Smooth muscle cell (in vitro differentiated cells): ENCODE results near the gene TNFAIP8. TPM values are rescaled to one million over a fixed set of nuclear protein-coding genes. Genes with fewer than 3 reads are reported as not detected.

Experiments
- DNase-seq: peaks from one replicate; lab custom pipeline; 2025; ENCODE audit not compliant: unreplicated experiment; lab: John Stamatoyannopoulos, UW
- H2AFZ ChIP-seq: fragments of 200-600 bp; sonication (generic); 2 replicates; pipeline ENCODE4 v1.6.0; 2016; ENCODE audit warnings: antibody characterized with exemption, low read depth, mild to moderate bottlenecking
- H3F3A ChIP-seq: fragments of 200-600 bp; sonication (generic); 2 replicates; pipeline ENCODE4 v1.6.0; 2017; ENCODE audit warnings: antibody characterized with exemption, low read depth
- H3K27ac ChIP-seq: fragments of 200-600 bp; sonication (generic); 2 replicates; pipeline ENCODE4 v1.5.1; 2016; ENCODE audit warnings: low read depth, mild to moderate bottlenecking
- H3K27me3 ChIP-seq: fragments of 200-600 bp; sonication (generic); 2 replicates; pipeline ENCODE4 v1.6.1; 2016; ENCODE audit warnings: low read depth, mild to moderate bottlenecking
- H3K36me3 ChIP-seq: fragments of 200-600 bp; sonication (generic); 2 replicates; pipeline ENCODE4 v1.5.1; 2016; ENCODE audit warnings: low read depth
- H3K4me1 ChIP-seq: fragments of 200-600 bp; sonication (generic); 2 replicates; pipeline ENCODE4 v1.5.1; 2016; ENCODE audit warnings: low read depth
- H3K4me2 ChIP-seq: fragments of 200-600 bp; sonication (generic); 2 replicates; pipeline ENCODE4 v1.6.0; 2016; ENCODE audit warnings: mild to moderate bottlenecking
- H3K4me3 ChIP-seq: fragments of 200-600 bp; sonication (generic); 2 replicates; pipeline ENCODE4 v1.5.1; 2016; ENCODE audit warnings: mild to moderate bottlenecking
- H3K79me2 ChIP-seq: fragments of 200-600 bp; sonication (generic); 2 replicates; pipeline ENCODE4 v1.6.0; 2016; ENCODE audit warnings: low read depth, mild to moderate bottlenecking
- H3K9ac ChIP-seq: fragments of 200-600 bp; sonication (generic); 2 replicates; pipeline ENCODE4 v1.6.0; 2016; ENCODE audit warnings: low read depth
- H3K9me3 ChIP-seq: fragments of 200-600 bp; sonication (generic); replicated peaks from 2 replicates; pipeline ENCODE4 v1.5.1; 2016; ENCODE audit warnings: low read depth
- H4K20me1 ChIP-seq: fragments of 200-600 bp; sonication (generic); 2 replicates; pipeline ENCODE4 v1.6.0; 2016; ENCODE audit warnings: low read depth
- WGBS: methylation state at CpG from one replicate; pipeline ENCODE4 v1.1.7; 2016; ENCODE audit warnings: low lambda C conversion rate; 5-methylcytosine and 5-hydroxymethylcytosine counted together
- polyA plus RNA-seq: library from polyadenylated mRNA; unstranded; fragments of >200 nt; fragmentation: Nextera tagmentation; extraction: Ambion mirVana; gene quantifications from 2 replicates; pipeline ENCODE4 v1.2.1, GENCODE V29; 2016
- total RNA-seq: library from RNA; depleted of rRNA; stranded (reverse); fragments of >200 nt; gene quantifications from 2 replicates; pipeline ENCODE4 v1.2.3, GENCODE V29; 2014
- TF ChIP-seq, protein P1 (sequence below): fragments of 200-600 bp; sonication (generic); IDR thresholded peaks from 2 replicates; pipeline ENCODE4 v1.5.1; 2017; ENCODE audit warnings: borderline replicate concordance, mild to moderate bottlenecking, antibody characterized with exemption; ENCODE audit not compliant: insufficient read depth, poor library complexity, severe bottlenecking

TNFAIP8 gene
- total and polyA plus RNA-seq, 2 experiments from 2014 or later: 15.7 to 81.2 TPM

DNA sequence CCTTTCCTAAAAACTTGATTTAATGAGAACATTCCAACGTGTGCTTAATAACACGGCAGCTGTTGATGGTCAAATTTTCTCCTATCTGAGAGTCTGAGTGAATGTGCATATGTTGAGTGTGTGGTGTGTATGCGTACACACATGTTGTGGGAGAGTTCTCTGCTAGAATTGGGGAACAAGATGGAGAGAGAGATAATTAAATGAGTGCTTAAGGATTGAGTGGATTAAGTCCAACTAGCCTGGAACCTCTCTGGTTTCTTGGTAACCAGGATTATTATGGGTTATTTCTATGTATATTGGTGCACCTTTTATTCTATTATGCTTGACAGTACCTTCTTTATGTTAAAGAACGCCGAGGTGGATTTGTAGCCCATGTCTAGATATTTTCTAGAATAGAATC is 36.4 kb upstream of the TNFAIP8 start:
- H3K9me3 ChIP-seq: no peaks in the 10 kb centered on the region
- no peak overlapping the region for H2AFZ ChIP-seq
- no peaks in the 10 kb centered on the region for H3K36me3 ChIP-seq
- no peak overlapping the region for H3K27ac ChIP-seq
- peaks cover 20% of the 10 kb centered on the region for H3K4me1 ChIP-seq
- no peaks in the 10 kb centered on the region for H3K27me3 ChIP-seq
- TF ChIP-seq, protein P1, sequence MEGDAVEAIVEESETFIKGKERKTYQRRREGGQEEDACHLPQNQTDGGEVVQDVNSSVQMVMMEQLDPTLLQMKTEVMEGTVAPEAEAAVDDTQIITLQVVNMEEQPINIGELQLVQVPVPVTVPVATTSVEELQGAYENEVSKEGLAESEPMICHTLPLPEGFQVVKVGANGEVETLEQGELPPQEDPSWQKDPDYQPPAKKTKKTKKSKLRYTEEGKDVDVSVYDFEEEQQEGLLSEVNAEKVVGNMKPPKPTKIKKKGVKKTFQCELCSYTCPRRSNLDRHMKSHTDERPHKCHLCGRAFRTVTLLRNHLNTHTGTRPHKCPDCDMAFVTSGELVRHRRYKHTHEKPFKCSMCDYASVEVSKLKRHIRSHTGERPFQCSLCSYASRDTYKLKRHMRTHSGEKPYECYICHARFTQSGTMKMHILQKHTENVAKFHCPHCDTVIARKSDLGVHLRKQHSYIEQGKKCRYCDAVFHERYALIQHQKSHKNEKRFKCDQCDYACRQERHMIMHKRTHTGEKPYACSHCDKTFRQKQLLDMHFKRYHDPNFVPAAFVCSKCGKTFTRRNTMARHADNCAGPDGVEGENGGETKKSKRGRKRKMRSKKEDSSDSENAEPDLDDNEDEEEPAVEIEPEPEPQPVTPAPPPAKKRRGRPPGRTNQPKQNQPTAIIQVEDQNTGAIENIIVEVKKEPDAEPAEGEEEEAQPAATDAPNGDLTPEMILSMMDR: no peak
- H3K9ac ChIP-seq: no peak overlapping the region
- DNase-seq: no peak
- H3K4me3 ChIP-seq: no peak overlapping the region
- peaks cover 14% of the 10 kb centered on the region for H3F3A ChIP-seq
- WGBS: 97% methylated on average over 5 of the region's 5 CpGs
- H3K79me2 ChIP-seq: peaks cover 69% of the 10 kb centered on the region
- no peak overlapping the region for H3K4me2 ChIP-seq
- no peaks in the 10 kb centered on the region for H4K20me1 ChIP-seq

DNA sequence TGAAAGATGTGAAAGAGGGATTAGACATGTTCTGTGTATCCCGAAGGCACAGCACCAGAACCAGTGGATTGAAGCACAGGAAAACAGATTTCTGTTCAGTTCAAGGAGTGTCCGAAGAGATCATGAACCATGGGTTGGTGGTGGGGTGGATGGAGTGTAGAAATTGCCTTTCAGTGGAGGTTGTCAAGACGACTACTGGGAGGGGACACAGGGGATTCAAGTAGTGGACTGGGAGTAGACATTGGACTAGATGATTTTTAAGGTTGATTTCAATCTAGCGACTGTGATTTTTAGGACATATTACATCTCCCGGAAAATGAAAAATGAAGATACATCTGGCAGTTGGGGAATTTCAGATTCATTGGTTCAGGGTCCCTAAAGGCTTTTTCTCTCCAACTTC is 35.9 kb upstream of the TNFAIP8 start:
- H3K4me1 ChIP-seq: peaks cover 25% of the 10 kb centered on the region
- 95% methylated on average over 5 of the region's 5 CpGs for WGBS
- TF ChIP-seq, protein P1: no peak

DNA sequence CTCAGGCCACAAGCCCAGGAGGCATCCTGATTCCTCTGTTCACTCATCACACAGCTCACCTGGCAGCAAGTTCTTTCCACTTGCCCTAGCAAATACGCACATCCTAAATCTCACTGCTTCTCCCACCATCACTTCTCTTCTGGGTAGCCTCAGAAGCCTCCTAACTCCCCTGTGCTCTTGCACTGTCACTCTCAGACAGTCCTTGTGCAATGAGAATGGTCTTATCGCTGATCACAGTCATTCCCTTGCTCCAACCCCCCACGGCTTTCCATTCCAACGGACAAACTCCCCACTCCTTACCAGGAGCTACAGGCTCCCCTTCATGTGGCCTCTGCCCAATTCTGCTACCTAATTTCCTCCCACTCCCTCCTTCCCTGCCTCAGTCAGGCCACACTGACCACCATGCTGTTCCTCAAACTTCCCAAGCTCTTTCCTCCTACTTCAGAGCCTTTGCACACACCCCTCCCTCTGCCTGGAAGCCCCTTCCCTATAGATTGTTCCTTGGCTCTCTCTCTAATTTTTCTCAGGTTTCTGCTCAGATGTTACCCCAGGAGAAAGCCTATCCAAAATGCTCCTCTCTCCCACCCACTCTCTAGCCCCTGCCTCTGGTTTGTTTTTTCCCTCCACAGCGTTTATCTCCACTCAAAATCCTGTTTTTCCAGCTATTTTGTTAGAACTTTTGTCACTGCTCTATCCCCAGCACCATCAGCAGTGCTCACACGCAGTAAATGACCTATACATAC is 34.1 kb upstream of the TNFAIP8 start:
- Histone ChIP-seq H4K20me1 (no peaks in the 10 kb centered on the region), H3K4me3 (no peak overlapping the region), H3K36me3 (no peaks in the 10 kb centered on the region), H3K9me3 (no peaks in the 10 kb centered on the region), H3K79me2 (peaks cover 64% of the 10 kb centered on the region), H3K9ac (peak overlapping the region; percentile 13), H3K4me2 (peak overlapping the region; percentile 73), H3K27ac (peak overlapping the region; percentile 97), H3F3A (peaks cover 21% of the 10 kb centered on the region), H3K27me3 (no peaks in the 10 kb centered on the region), H3K4me1 (peaks cover 26% of the 10 kb centered on the region), H2AFZ (no peak overlapping the region)
- no peak for DNase-seq
- WGBS: 59% methylated on average over 6 of the region's 6 CpGs
- TF ChIP-seq, protein P1: no peak

More for the DNA sequence above, 35.9 kb upstream of the TNFAIP8 start:
- H3K79me2 ChIP-seq: peaks cover 66% of the 10 kb centered on the region
- no peak overlapping the region for H2AFZ ChIP-seq
- H4K20me1 ChIP-seq: no peaks in the 10 kb centered on the region
- no peaks in the 10 kb centered on the region for H3K36me3 ChIP-seq
- no peaks in the 10 kb centered on the region for H3K27me3 ChIP-seq
- H3K27ac ChIP-seq: no peak overlapping the region
- H3K4me2 ChIP-seq: no peak overlapping the region
- H3K4me3 ChIP-seq: no peak overlapping the region
- peaks cover 18% of the 10 kb centered on the region for H3F3A ChIP-seq
- H3K9ac ChIP-seq: no peak overlapping the region
- H3K9me3 ChIP-seq: no peaks in the 10 kb centered on the region
- no peak for DNase-seq

DNA sequence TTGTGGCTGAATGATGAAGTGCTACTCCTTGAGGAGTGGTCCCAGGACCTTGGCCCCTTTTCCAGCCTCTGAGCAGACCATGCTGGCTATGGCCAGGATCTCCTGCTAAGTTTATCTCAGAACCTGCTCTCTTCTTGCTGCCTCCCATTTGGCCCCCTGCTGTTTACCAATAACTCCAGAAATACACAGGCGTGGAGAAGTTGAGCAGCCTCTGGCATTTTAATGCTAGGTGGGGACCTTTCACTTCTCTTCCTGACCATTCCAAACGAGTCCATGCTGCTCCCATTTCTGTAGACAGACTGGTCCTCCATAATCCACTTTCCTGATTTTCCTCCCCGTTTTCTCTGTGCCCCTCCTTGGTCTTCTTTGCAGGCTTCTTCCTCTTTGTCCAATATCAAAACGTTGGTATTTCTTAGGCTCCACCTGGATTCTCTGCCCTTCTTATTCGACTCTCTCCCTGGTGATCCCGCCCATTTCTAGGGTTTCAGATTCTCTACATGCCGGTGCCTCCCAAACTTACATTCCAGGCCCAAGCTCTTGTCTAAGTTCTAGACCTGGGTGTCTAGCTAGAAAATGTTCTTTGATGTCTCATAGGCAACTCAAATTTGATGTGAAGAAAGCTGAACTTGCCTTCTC is 33.4 kb upstream of the TNFAIP8 start:
- TF ChIP-seq, protein P1: no peak
- Histone ChIP-seq H3K9ac (no peak overlapping the region), H3F3A (peaks cover 21% of the 10 kb centered on the region), H2AFZ (no peak overlapping the region), H3K4me2 (peak overlapping the region; percentile 73), H3K9me3 (no peaks in the 10 kb centered on the region), H3K36me3 (no peaks in the 10 kb centered on the region), H3K4me3 (no peak overlapping the region), H3K27ac (peak overlapping the region; percentile 97), H3K27me3 (no peaks in the 10 kb centered on the region), H4K20me1 (no peaks in the 10 kb centered on the region), H3K4me1 (peaks cover 26% of the 10 kb centered on the region), H3K79me2 (peaks cover 64% of the 10 kb centered on the region)
- WGBS: 67% methylated on average over 7 of the region's 7 CpGs
- no peak for DNase-seq
